GM23338 (cell line): ENCODE data around the gene LRRTM1.

ENCODE experiments used
- CTCF ChIP-seq, 2 experiments: fragments of 200-600 bp in 1 of 2; sonication (generic) in 1 of 2; conservative IDR thresholded peaks; 2 replicates each; pipeline versions ENCODE4 v1.5.1 to v1.6.1; 2016 to 2017; ENCODE audit warnings: antibody characterized with exemption in 2 of 2, low read depth in 2 of 2, mild to moderate bottlenecking in 2 of 2, moderate library complexity in 1 of 2
- REST ChIP-seq: IDR thresholded peaks from one replicate; pipeline ENCODE4 v1.6.1; 2018; ENCODE audit warnings: antibody characterized with exemption; ENCODE audit not compliant: unreplicated experiment
- ZNF331 ChIP-seq: fragments of 250-450 bp; sonication (Bioruptor Pico); IDR thresholded peaks from 2 replicates; pipeline ENCODE4 v1.5.0; 2020; ENCODE audit warnings: low read depth, mild to moderate bottlenecking, moderate library complexity

- TF ChIP-seq REST (no peak), CTCF (conservative IDR thresholded peaks at IDR 0.05; ENCODE audit: low read depth in 2 of 2) (no peak), ZNF331 (no peak)
These were observed 26.2 kb upstream of the LRRTM1 start for GRCh38 chr2:80330527-80331450.
